ENCODE measurements around the gene KPNA6. TPM values are rescaled to one million over a fixed set of nuclear protein-coding genes. Genes with fewer than 3 reads are reported as not detected.

KPNA6 gene
- 45.3 and 47.7 TPM in 2 replicates for total RNA-seq

GRCh38 chr1:32107742-32108661 is at the start of gene KPNA6:
KPNA6 (plus strand) TSS chr1:32108056; CDS start chr1:32108131, 75 bp downstream.

GRCh38 chr1:32072622-32073298 is 35.1 kb upstream of the KPNA6 start, which contains the start of gene TMEM39B:
TMEM39B (plus strand) TSS chr1:32072939; CDS start chr1:32073048, 109 bp downstream.

GRCh38 chr1:32179443-32180185 is 71.8 kb downstream of the KPNA6 start, which contains the start of gene TXLNA:
TXLNA (plus strand) TSS chr1:32179675; CDS start chr1:32180346, 671 bp downstream.

GRCh38 chr1:32200226-32201010 is 92.6 kb downstream of the KPNA6 start, which contains the start of gene CCDC28B:
CCDC28B (plus strand) TSS chr1:32200595; CDS start chr1:32201936, 1,341 bp downstream.

GRCh38 chr1:32205401-32206370 is 97.8 kb downstream of the KPNA6 start, which contains the start of gene IQCC:
IQCC (plus strand) TSS chr1:32205671; CDS start chr1:32205682, 11 bp downstream.

GRCh38 chr1:32208891-32209328 is 101.1 kb downstream of the KPNA6 start, which contains the start of gene DCDC2B:
DCDC2B (plus strand) TSS chr1:32209089; CDS start chr1:32209094, 5 bp downstream.

GRCh38 chr1:32221980-32222755 is 114.3 kb downstream of the KPNA6 start, which contains the start of the genes EIF3I and TMEM234:
EIF3I (plus strand) TSS chr1:32222407; CDS start chr1:32222442, 35 bp downstream.
TMEM234 (minus strand) TSS chr1:32222353; CDS start chr1:32222322, 31 bp downstream.

Other genes starting within 250 kb of the KPNA6 start
- gene PTP4A2, start 169.7 kb upstream of the KPNA6 start, total RNA-seq: 269 and 360 TPM in 2 replicates
- 82.7 and 95.7 TPM in 2 replicates for gene KHDRBS1, start 94.2 kb upstream of the KPNA6 start, total RNA-seq
- 5.1 and 7.8 TPM in 2 replicates for gene TMEM39B, start 35.1 kb upstream of the KPNA6 start, total RNA-seq
- gene TXLNA, start 71.6 kb downstream of the KPNA6 start, total RNA-seq: 57.9 and 77.3 TPM in 2 replicates
- gene CCDC28B, start 92.5 kb downstream of the KPNA6 start, total RNA-seq: 17.6 and 17.9 TPM in 2 replicates
- 1.4 and 2.1 TPM in 2 replicates for gene IQCC, start 97.6 kb downstream of the KPNA6 start, total RNA-seq
- gene DCDC2B, start 101.0 kb downstream of the KPNA6 start, total RNA-seq: not detected in 2 replicates
- 14.2 and 16.4 TPM in 2 replicates for gene TMEM234, start 114.3 kb downstream of the KPNA6 start, total RNA-seq
- 502 and 539 TPM in 2 replicates for gene EIF3I, start 114.4 kb downstream of the KPNA6 start, total RNA-seq
- gene FAM167B, start 139.2 kb downstream of the KPNA6 start, total RNA-seq: 0.35 TPM in 1 of 2 replicates, not detected in the other
- gene LCK, start 143.2 kb downstream of the KPNA6 start, total RNA-seq: not detected in 2 replicates
- gene HDAC1, start 184.0 kb downstream of the KPNA6 start, total RNA-seq: 65.6 and 69.5 TPM in 2 replicates
- 38.6 and 39.5 TPM in 2 replicates for gene MARCKSL1, start 228.2 kb downstream of the KPNA6 start, total RNA-seq

Measured in myometrial cell (primary cell).